DMS 273 treated with DMSO at 0.1 percent for 48 hours (cell line): Measurements from ENCODE around the gene EIF2S2.
A peak's percentile ranks its signal among the peaks of the same experiment; 100 is the strongest.
"Not testable (repeated sequence)": the region's sequence is repeated elsewhere in the genome, so short reads cannot be mapped to it uniquely, and the experiment has no call there.

Source experiments
- DNase-seq: peaks from one replicate; lab custom pipeline; 2025; lab: John Stamatoyannopoulos, UW

The EIF2S2 gene, protein sequence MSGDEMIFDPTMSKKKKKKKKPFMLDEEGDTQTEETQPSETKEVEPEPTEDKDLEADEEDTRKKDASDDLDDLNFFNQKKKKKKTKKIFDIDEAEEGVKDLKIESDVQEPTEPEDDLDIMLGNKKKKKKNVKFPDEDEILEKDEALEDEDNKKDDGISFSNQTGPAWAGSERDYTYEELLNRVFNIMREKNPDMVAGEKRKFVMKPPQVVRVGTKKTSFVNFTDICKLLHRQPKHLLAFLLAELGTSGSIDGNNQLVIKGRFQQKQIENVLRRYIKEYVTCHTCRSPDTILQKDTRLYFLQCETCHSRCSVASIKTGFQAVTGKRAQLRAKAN

DNA sequence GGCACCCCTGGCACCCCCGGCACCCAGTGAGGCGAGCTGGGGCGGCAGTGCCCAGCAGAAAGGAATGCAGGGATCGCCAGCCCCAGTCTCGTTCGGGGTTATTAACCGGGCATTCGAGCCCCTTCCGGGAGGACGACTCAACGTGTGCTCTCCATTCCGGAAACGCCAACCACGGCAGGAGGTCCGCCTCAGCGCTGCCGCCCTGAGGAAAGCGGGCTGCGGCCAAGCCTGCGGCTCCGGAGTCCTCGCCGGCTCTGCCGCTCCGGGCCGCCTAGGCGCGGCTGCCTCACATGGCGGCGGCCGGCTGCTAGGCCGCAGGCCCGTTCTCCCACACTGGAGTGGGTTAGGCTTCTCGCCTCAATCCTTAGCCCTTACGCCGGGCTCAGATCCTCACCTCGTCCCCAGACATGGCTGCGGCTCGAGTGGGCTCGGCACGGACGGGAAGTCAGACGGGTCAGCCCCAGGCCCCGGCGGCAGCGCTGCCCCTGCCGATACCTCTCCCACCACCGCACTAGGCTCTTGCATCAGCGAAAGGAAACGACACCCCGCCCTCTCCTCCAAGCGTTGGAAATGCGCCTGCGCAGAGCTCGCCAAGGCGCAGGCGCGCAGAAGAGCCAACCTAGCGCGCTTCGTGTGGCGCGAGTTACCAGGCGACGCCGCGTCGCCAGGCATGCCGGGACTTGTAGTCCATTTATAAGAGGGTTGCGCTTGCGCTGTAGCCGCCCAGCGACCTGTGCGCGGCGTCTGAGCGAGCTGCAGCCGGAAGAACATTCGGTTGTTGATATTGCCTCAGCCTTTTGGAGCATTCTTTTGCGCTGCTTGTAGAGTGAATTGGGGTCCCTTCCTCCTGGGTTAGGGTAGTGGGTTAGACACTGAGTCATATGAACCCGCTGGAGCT lies at the start of gene EIF2S2:
Gene EIF2S2 (minus strand): TSS at position 542 of the 898 bp plus-strand sequence. CDS start 133 bp downstream, at position 409.
- DNase-seq, result peak; percentile 95

DNA sequence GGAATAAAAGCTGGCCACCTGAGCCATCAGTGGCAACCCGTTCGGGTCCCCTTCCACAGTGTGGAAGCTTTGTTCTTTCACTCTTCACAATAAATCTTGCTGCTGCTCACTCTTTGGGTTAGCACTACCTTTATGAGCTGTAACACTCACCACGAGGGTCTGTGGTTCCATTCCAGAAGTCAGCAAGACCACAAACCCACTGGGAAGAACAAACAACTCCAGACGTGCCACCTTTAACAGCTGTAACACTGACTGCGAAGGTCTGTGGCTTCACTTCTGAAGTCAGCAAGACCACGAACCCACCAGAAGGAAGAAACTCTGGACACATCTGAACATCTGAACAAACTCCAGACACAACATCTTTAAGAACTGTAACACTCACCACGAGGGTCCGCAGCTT lies 45.7 kb upstream of the EIF2S2 start:
- DNase-seq, result not testable (repeated sequence)

DNA sequence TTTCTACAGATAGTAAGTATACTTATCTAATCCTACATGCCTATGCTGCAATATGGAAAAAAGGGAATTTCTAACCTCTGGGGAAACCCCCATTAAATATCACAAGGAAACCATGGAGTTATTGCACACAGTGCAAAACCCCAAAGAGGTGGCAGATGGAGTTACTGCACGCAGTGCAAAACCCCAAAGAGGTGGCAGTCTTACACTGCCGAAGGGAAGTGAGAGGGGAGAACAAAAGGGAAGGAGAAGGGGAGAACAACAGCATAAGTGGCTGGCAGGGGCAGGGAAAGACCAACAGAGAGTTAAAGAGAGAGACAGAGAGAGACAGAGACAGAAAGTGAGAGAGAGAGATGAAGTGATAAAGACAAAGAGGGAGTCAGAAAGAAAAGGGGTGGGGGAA lies 43.8 kb upstream of the EIF2S2 start:
- no peak for DNase-seq

DNA sequence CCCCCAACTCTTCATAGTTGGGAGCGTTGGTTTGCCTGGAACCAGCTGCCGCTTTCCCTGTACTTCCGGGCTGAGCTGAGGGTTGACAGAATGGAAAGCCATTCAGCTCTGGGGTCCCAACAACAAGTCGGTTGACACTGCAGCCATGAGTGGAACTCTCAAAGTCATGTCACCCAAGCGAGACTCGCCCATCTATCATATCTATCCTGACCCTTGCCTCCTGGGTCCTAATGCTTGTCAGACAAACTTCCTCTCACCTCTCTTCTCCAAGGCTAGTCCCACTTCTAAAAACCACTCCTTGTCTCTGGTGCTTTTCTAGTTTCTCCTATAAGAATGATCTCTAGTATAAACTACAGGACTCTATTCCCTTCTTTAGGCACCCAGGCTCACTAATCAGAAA lies 41.1 kb upstream of the EIF2S2 start:
- not testable (repeated sequence) for DNase-seq

DNA sequence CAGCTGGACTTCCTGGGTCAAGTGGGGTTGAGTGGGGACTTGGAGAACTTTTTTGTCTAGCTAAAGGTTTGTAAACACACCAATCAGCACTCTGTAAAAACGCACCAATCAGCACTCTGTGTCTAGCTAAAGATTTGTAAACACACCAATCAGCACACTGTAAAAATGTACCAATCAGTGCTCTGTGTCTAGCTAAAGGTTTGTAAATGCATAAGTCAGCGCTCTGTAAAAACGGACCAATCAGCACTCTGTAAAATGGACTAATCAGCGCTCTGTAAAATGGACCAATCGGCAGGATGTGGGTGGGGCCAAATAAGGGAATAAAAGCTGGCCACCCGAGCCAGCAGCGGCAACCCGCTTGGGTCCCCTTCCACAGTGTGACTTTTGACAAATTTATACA lies 40.0 kb upstream of the EIF2S2 start:
- DNase-seq, result not testable (repeated sequence)

DNA sequence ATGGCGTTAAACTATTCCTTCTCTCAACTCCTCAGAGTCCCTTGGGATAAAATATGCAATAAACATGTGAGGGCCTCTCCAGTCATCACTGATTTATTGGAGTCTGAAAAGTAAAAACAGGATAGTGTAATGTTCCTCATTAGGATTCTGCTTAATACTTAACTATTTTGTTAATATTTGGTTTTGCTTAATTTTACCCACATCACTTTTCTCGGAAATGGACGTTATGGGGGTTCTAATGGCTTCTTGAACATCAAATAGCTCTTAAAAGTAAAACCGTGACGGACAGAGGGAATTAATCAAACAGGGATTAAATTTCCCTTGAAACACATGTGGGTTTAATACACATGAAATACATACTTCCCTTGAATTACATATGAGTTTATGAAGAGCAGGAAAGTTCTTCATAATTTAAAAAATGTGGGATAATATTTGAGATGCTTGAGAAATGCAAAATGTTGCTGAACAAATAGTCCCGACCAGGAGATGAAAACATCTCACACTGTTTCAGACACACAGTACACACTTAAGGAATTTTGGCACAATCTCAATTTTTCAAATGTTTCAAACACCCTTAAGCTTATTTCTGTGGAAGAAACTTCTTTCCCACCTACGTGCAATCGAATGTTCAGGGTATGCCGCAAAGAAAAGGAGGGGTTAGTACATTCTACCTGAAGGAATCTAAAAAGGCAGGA lies 38.4 kb upstream of the EIF2S2 start:
- no peak for DNase-seq

DNA sequence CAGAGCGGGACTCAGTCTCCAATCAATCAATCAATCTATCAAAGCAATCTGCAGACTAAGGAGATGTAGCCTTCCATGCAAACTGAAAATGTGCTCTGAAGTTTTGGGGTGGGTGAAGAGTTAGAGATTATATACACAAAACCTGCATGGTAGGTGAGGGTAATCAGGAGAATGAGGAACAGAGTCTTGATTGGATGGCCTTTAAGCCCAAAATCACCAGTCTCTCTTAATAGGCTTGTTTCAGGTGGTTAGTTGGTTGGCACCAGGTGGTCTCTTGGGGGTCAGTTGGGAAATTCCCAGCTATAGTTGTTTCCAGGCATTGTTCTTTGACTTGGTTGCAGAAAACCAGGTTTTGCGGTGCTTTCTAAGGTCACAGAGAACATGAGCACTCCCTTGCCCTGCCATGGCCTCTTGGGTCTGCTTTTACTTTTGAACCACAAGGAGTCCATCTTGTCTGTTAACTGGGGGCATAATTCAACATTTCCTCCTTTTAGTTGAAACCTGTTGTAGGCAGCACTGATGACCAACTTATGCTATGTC lies 33.3 kb upstream of the EIF2S2 start:
- DNase-seq, result no peak

DNA sequence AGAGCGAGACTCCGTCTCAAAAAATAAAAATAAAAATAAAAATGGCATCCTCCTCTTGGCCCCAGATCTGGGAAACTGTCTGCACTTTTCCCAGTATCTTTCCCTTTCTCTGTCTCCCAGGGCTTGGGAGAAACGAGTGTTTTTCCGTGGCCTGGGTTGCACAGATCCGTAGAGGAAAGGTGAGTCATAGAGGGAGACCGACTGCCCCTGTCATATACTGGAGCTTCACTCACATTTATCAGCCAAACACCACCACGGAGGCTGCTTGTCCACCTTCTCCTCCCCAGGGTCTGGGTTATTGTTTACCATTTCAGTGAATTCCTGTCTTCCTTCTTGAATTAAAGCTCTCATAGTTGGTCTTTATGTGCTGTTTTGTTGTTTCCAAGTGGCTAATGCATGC lies 31.9 kb upstream of the EIF2S2 start:
- no peak for DNase-seq

DNA sequence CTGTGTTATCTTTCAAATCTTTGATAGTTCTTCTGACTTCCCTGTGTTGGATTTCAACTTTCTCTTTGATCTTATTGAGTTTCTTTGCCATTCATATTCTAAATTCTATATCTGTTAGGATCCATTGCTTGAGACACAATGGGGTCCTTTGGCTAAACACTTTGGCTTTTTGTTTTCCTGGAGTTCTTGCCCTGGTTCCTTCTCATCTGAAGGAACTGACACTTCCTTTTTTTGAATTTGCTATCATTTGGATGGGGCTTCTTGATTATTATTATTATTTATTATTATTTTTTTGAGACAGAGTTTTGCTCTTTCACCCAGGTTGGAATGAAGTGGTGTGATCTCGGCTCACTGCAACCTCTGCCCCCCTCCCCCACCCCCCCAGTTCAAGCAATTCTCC lies 30.1 kb upstream of the EIF2S2 start:
- no peak for DNase-seq

DNA sequence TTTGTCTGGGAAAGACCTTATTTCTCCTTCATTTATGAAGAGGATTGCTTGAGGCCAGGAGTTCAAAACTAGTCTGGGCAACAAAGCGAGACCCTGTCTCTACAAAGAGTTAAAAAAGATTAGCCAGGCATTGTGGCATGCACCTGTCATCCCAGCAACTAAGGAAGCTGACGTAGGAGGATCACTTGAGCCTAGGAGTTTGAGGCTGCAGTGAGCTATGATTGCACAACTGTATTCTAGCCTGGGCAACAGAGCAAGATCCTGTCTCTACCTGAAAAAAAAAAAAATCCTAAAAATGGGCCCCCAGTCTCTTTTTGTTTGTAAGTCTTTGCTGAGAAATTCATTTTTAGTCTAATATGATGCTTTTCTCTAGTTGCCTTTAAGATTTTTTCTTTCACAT lies 29.2 kb upstream of the EIF2S2 start:
- DNase-seq, result no peak

DNA sequence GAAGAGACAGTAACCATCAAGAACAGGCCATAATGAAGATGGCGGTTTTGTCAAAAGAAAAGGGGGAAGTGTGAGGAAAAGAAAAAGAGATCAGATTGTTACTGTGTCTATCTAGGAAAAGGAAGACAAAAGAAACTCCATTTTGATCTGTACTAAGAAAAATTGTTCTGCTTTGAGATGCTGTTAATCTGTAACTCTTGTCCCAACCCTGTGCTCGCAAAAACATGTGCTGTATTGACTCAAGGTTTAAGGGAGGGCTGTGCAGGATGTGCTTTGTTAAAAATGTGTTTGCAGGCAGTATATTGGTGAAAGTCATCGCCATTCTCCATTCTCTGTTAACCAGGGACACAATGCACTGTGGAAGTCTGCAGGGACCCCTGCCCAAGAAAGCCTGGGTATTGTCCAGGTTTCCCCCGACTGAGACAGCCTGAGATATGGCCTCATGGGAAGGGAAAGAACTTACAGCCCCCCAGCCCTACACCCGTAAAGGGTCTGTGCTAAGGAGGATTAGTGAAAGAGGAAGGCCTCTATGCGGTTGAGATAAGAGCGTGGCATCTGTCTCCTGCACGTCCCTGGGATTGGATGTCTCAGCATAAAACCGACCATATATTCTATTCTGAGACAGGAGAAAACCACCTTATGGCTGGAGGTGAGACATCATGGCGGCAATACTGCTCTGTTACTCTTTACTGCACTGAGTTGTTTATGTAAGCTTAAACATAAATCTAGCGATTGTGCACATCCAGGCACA lies 23.7 kb upstream of the EIF2S2 start:
- DNase-seq, result not testable (repeated sequence)

DNA sequence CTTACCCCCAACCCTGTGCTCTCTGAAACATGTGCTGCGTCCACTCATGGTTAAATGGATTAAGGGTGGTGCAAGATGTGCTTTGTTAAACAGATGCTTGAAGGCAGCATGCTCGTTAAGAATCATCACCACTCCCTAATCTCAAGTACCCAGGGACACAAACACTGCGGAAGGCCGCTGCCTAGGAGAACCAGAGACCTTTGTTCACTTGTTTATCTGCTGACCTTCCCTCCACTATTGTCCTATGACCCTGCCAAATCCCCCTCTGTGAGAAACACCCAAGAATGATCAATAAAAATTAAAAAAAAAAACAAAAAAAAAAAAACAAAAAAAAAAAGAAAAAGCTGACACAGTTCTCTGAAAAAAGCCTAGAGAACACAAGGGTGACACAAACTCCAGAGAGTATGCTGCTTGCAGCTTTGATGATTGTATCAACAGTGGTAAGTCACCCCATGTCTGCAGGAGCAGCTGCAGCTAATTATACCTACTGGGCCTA lies 21.4 kb upstream of the EIF2S2 start:
- not testable (repeated sequence) for DNase-seq

DNA sequence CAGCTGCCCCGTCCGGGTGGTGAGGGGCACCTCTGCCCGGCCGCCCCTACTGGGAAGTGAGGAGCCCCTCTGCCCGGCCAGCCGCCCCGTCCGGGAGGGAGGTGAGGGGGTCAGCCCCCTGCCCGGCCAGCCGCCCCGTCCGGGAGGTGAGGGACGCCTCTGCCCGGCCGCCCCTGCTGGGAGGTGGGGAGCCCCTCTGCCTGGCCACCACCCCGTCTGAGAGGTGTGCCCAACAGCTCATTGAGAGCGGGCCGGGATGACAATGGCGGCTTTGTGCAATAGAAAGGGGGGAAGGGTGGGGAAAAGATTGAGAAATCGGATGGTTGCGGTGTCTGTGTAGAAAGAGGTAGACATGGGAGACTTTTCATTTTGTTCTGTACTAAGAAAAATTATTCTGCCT lies 20.9 kb upstream of the EIF2S2 start:
- not testable (repeated sequence) for DNase-seq

DNA sequence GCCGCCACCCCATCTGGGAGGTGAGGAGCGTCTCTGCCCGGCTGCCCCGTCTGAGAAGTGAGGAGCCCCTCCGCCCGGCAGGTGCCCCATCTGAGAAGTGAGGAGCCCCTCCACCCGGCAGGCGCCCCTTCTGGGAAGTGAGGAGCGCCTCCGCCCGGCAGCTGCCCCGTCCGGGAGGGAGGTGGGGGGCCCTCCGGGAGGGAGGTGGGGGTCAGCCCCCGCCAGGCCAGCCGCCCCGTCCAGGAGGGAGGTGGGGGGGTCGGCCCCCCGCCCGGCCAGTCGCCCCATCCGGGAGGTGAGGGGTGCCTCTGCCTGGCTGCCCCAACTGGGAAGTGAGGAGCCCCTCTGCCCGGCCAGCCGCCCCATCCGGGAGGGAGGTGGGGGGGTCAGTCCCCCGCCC lies 20.4 kb upstream of the EIF2S2 start:
- DNase-seq, result not testable (repeated sequence)

DNA sequence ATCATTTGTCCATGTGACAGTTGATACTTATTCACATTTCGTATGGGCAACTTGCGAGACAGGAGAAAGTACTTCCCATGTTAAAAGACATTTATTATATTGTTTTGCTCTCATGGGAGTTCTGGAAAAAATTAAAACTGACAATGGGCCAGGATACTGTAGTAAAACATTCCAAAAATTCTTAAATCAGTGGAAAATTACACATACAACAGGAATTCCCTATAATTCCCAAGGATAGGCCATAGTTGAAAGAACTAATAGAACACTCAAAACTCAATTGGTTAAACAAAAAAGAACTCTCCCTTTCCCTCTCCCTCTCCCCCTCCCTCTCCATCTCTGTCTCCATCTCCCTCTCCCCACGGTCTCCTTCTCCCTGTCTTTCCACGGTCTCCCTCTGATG lies 19.4 kb upstream of the EIF2S2 start:
- no peak for DNase-seq

DNA sequence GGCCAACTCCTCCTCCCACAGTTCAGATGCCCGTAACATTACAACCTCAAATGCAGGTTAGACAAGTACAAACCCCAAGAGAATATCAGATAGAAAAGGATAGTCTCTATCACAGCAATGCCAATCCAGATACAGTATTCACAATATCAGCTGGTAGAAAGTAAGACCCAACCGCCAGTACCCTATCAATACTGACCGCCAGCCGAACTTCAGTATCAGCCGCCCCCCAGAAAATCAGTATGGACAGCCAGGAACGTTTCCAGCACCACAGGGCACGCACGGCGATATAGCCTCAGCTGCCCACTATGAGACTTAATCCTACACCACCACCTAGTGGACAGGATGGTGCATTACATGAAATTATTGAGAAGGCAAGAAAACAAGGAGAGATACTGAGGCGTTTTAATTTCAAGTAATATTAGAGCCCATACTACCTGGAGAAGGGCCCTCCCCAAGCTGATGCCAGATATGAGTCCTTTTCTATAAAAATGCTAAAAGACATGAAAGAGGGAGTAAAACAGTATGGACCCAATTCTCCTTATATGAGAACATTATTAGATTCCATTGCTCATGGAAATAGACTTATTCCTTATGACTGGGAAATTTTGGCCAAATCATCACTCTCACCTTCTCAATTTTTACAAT lies 17.6 kb upstream of the EIF2S2 start:
- DNase-seq, result peak; percentile 30

DNA sequence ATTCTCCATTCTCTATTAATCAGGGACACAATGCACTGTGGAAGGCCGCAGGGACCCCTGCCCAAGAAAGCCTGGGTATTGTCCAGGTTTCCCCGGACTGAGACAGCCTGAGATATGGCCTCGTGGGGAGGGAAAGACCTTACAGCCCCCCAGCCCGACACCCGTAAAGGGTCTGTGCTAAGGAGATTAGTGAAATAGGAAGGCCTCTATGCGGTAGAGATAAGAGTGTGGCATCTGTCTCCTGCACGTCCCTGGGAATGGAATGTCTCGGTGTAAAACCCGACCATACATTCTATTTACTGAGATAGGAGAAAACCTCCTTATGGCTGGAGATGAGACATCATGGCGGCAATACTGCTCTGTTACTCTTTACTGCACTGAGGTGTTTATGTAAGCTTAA lies 15.7 kb upstream of the EIF2S2 start:
- DNase-seq, result no peak

DNA sequence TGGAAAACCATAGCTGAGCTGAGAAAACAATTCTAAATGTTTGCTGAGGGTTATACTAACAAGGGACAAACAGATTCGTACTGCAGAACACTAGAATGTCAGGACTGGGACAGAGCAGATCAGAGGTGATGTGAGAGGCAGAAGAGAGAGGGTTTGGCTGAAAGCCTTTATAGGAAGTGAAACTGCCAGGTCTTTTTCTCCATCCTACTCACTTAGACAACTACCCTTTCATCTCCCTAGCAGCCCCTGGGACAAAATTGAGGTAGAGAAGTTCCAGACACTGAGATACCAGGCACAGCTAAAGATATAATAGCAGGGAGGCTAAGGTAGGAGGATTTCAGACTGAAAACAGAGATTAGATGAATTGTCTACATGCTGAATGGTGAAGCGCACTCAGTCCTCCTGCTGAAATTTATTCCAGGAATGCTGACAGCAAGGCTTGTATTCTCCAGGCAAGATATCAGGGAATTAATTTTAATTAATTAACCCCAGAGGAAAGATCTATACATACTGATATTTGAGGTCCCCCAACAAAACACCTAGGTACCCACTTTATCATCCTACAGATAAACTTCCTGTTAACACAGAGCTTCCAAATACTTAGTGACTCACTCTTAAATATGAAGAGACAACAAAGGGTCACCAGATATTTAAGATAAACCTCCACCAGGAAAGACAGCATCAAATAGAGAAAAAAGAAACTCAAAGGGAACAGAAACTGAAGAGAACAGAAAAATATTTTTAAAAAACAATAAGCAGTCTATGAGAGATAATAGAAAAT lies 12.6 kb upstream of the EIF2S2 start:
- DNase-seq, result no peak

DNA sequence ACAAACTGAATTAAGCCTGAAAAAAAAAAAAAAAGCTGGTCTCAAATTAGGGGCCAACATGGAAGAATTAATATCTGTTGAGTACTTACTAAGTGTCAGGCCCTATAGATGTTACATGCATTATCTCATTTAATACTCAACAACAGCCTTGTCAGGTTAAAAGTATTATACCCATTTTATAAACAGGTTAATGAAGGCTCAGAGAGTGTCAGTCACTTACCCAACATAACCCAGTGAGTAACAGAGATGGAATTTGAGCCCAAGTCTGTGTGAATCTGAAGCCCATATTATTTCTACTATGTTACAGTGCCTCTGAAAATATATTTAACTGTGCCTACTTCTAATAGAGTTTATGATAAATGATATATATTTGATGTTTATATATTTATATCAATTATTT lies 11.3 kb upstream of the EIF2S2 start:
- no peak for DNase-seq
